NCI-H2196 treated with DMSO at 0.1 percent for 48 hours (cell line): ENCODE results near the gene AP5Z1.
"Not testable (repeated sequence)": the region's sequence is repeated elsewhere in the genome, so short reads cannot be mapped to it uniquely, and the experiment has no call there.

Source experiments
- DNase-seq: peaks from one replicate; lab custom pipeline; 2025; ENCODE audit not compliant: unreplicated experiment; lab: John Stamatoyannopoulos, UW

The AP5Z1 gene

DNA sequence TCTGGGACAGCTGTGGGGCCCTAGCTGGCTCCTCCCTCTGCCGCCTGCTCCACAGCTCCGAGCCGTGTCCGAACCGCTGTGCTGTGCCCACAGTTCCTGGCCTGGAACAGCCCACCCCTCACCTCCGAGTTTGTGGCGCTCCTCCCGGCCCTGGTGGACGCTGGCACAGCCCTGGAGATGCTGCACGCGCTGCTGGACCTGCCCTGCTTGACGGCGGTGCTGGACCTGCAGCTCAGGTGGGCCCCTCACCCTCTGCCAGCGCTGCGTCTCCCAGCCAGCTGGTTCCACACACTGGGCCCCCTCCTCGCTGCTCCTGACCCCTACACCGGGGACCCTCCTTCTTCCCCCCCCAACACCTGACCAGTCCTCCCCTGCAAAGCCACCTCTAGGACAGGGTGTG lies 12.1 kb downstream of the AP5Z1 start:
- DNase-seq: no peak

DNA sequence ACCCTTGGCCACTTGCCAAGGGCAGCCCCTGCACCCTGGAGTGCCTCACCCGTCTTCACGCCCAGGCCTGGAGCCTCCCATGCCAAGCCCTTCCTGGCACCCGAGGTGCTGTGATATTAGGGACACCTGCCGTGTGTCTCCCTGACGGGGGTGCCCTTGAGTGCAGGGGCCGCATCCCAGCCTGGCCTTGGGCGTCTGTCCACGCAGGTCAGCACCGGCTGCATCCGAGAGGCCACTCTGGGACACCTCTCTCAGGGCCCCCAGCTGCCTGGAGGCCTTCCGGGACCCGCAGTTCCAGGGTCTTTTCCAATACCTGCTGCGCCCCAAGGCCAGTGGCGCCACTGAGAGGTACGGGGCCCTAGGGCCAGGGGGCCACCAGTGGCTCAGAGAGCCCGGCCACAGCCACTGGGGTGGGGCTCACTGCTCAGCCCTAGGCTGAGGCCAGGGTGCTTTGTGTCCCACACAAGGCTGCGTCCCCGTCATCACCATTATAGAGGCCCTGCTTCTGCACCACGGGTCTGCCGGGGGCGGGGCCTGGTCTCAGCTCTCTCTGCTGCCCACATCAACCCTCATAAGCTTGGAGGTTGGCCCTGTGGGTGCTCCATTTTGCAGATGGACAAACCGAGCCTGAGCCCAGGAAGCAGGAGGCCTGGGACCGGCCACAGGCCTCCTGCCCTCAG lies 12.7 kb downstream of the AP5Z1 start:
- no peak for DNase-seq

DNA sequence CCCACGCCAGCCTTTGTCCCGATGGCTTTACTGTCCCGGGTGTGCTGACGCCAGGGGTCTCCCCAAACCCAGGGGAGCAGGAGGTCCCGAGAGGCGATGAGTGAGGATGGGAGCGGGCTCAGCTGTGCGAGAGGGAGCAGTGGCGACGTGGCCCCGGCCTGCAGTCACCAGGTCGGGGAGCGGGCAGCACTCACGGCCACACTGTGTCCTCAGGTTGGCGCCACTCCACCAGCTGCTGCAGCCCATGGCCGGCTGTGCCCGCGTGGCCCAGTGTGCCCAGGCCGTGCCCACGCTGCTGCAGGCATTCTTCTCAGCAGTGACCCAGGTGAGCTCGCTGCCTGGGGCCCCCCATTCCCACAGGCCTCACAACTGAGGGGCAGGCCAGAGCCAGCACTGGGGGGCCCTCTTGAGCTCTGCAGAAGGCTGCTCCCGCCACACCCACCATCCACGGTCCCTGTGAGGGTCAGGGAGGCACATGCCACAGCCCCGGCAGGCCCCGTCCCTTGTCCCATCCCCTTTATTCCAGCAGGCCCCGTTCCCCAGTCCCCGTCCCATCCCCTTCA lies 13.3 kb downstream of the AP5Z1 start:
- DNase-seq: no peak

DNA sequence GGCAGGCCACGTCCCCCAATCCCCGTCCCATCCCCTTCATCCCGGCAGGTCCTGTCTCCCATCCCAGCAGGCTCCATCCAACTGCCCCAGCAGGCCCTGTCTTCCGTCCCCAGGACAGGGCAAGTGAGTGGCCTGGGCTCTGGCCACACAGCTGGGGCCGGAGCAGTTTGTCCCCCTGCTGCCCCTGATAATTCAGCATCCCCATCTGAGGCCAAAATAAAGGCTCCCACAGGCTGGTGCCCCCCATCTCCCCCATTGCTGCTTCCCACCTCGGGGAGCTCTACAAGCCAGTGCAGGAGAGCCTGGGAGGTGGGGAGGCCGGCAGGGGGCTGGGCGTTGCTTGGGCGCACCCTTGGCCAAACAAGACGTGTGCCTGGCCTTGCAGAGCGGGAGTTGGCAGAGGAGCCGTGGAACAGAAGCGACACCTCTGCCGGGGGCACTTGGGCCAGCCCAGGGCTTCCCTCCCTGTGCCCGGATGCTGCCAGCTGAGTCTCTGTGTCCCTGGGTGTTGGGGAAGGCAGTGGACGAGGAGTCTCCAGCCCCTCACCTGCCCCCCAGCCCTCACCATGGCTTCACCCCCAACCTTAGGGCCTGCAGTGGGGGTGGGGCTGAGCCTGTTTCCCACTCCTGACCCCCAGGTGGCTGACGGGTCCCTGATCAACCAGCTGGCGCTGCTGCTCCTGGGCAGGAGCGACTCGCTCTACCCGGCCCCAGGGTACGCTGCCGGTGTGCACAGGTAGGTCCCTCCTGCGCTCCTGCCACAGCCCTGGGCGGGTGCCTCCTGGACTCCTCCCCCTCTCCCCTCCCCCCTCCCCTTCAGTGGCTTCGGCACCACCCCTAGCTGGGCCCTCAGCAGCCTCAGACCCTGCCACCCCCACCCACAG lies 14.0 kb downstream of the AP5Z1 start:
- no peak for DNase-seq

DNA sequence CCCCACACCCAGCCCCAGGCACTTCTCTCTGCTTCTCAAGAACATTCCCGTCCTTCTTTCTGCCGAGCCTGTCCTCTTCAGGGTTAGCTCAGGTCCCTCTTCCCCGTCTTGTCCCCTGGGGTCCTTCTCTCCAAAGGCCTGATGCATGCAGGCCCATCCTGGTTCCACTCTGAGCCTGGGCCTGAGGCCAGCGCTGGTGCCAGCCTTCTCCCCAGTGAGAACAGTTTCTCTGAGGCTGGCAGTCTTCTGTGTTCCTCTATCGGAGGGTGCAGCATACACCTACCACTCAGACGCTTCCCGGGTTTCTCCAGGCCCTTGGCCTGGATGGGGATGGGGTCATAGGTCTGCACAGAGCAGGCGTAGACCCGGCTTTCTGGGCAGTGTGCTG lies 14.6 kb downstream of the AP5Z1 start:
- no peak for DNase-seq

DNA sequence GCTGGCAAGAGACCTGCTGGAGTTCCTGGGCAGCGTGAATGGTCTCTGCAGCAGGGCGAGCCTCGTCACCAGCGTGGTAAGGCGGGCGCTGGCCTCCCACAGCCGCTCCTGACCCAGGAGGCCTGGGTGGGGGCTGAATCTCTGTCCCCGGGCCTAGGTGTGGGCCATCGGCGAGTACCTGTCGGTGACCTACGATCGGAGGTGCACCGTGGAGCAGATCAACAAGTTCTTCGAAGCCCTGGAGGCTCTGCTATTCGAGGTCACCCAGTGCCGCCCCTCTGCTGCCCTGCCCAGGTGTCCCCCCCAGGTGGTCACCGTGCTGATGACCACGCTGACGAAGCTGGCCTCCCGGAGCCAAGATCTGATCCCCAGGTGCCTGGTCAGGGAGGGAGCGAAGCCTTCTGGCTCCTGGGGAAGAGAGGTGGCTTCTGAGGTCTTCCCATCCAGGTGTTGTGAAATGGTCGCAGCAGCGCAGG lies 15.1 kb downstream of the AP5Z1 start:
- DNase-seq: no peak

DNA sequence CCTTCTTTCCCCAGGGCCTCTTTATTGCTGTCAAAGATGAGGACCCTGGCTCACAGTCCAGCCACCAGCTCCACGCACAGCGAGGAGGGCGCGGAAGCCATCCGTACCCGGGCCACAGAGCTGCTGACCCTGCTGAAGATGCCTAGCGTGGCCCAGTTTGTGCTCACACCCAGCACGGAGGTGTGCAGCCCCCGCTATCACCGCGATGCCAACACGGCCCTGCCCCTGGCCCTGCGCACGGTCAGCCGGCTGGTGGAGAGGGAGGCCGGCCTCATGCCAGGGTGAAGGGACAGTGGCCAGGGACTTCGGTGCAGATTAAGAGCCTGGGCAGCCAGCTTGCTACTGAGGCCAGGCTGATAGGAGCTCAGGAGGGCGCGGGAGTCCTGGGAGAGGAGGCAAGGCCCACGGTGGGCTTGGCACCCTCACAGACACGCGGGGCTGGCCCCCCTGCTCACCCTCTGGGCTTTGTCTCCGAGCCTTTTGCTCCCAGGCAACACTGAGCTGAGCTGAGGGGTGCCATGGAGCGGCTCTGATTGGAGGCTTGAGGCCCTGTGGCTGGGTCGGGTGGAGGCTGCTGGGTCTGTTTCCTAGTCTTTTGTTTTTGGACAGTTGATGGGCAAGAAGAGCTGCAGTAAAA lies 15.8 kb downstream of the AP5Z1 start:
- no peak for DNase-seq

DNA sequence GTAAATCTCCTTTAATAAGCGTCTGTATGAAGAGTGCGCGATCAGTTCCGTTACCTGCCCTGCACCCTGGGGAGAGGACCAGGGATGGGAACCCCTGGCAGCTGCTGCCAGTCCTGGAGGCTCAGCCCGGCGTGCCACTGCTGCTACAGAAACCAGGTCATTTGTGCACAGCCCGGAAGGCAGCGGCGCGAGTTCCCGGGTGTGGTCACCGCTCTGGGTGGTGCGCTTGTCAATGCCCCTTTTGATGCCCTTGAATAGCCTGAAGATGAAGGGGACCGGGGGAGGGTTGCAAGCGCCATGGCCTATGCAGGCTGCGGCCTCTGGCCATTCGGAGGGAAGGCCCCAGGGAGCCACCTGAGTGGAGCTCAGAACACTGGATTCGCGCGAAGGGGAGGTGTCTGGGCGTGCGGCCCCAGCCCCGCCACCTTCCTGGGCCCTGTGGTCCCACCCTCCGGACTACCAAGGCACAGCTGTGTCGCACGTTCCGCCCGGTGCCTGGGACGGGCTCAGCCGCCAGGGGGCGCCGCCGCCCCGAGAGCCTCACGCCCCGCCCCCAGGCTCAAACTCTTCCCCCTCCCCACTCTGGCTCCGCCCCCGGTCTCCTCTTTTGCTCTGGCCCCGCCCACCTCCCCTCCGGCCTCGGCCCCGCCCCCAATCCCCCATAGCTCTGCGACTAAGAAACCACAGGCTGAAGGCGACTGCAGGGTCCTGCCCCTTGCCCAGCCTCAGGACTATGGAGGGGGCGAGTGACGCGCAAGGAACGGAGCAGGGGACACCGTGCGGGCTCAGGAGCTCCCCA lies 16.5 kb downstream of the AP5Z1 start:
- DNase-seq: no peak

DNA sequence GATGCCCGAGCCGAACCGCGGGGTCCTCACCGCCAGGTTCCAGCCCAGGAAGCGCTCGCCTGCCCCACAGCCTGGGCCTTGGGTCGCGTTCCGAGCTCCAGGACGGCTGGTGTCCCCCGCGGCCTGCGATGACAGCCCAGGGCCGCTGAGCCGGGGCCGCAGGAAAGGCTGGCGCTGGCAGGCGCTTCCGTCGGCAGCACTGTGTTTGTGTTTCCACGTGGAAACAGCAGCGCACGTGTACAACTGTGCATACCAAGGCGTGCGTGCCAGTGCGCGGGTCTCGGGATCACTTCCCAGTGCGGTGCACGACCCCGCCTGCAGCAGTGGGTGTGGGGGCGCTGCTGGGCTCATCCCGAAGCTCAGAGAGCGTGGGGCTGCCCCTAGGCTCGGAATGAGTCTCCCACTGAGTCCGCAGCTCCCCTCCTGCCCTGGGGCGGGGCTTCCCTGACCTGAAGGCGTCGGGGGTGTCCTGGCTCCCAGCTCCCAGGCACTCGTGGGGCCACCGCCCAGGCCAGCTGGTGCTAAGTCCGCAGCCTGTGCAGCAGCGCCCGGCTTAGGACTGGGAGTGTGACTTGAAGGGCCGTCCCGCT lies 17.2 kb downstream of the AP5Z1 start:
- DNase-seq: no peak

DNA sequence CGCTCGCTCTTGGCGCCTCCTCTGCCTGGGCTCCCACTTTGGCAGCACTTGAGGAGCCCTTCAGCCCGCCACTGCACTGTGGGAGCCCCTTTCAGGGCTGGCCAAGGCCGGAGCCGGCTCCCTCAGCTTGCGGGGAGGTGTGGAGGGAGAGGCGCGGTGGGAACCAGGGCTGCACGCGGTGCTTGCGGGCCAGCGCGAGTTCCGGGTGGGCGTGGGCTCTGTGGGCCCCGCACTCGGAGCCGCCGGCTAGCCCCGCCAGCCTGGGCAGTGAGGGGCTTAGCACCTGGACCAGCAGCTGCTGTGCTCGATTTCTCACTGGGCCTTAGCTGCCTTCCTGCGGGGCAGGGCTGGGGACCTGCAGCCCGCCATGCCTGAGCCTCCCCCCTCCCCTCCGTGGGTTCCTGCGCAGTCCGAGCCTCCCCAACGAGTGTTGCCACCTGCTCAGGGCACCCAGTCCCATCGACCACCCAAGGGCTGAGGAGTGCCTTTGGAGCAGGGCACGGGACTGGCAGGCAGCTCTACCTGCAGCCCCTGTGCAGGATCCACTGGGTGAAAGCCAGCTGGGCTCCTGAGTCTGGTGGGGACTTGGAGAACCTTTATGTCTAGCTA lies 18.1 kb downstream of the AP5Z1 start:
- not testable (repeated sequence) for DNase-seq

DNA sequence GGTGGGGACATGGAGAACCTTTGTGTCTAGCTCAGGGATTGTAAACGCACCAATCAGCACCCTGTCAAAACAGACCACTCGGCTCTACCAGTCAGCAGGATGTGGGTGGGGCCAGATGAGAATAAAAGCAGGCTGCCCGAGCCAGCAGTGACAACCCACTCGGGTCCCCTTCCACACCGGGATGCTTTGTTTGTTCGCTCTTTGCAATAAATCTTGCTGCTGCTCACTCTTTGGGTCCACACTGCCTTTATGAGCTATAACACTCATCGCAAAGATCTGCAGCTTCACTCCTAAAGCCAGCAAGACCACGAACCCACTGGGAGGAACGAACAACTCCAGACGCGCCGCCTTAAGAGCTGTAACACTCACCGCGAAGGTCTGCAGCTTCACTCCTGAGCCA lies 18.7 kb downstream of the AP5Z1 start:
- DNase-seq: not testable (repeated sequence)

DNA sequence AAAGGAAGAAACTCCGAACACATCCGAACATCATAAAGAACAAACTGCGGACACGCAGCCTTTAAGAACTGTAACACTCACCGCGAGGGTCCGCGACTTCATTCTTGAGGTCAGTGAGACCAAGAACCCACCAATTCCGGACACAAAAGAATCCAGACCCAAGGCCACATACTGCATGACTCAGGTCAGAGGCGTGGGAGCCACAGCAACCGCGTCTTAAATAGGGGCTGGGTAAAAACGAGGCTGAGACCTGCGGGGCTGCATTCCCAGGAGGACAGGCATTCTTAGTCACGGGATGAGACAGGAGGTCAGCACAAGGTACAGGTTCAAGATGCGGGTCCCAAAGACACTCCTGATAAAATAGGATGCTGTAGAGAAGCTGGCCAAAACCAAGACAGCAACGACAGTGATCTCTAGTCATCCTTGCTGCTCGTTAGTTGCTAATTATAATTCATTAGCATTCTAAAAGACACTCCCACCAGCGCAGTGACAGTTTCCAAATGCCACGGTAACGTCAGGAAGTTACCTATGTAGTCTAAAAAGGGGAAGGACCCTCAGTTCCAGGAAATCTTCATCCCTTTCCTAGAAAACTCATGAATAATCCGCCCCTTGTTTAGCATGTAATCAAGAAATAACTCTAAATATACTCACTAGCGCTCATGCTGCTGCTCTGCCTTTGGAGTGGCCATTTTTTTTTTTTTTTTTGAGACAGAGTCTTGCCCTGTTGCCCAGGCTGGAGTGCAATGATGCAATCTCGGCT lies 19.3 kb downstream of the AP5Z1 start:
- no peak for DNase-seq

DNA sequence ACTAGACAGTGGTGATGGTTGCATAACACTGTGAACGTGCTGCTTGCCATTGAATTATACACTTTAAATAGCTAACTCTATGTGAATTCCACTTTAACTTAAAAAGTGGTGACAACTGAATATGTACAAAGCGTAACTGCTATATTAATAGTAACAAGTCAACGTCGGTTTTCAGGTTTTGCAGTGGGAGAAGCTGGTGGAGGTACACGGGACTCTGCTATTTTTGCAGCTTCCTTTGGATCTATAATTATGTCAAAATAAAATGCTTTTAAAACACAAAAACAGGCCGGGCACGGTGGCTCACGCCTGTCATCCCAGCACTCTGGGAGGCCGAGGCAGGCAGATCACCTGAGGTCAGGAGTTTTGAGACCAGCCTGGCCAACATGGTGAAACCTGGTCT lies 21.0 kb downstream of the AP5Z1 start:
- no peak for DNase-seq

DNA sequence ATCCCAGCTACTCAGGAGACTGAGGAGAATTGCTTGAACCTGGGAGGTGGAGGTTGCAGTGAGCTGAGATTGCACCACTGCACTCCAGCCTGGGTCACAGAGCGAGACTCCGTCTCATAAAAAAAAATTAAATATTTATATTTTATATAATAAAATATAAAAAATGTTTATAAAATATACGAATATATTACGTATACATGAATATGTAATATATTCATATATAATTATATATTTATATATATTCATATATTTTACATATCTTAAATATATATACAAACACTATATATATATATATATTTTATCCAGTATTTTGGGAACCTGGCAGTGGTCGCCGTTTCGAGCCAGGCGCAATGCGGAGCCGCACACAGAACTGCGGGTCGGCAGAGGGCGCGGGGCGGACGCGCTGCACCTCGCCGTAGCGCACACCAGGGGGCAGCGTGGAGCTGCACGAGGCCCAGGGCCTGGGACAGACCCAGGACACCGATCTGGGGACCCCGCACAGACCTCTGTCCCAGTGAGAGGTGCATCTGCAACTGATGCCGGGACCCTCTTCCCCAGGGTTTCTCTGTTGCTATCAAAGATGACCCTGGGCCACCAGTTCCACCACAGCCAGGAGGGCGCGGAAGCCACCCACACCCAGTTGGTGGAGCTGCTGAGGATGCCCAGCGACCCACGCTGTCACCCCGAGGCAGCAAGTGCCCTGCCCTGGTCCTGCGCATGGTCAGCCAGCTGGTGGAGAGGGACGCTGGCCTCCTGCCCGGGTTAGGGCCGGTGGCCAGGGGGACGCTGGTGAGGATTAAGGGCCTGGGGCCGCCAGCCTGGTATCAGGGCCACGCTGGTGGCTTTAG lies 22.7 kb downstream of the AP5Z1 start:
- no peak for DNase-seq

DNA sequence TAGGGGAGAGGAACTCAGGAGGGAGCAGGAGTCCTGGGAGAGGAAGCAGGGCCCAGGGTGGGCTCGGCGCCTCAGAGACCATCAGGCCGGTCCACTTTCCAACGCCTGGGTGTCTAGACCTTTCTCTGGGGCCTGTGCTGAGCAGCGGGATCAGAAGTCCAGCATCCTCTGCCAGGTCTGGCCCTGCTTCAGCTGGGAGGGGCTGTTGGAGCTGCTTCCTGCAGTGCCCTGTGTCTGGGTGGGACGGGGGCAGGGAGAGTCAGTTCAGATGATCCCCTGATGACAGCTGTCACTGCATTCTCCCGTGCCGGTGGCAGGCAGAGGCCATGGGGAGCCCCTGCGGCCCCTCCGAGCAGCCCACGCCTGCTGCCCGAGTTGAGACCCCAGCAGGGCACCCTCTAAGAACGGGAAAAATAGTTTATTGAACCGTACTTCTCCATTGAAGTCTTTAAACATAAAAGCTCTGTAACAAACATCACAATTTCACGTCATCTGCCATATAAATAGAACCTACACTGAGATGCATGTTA lies 23.3 kb downstream of the AP5Z1 start:
- DNase-seq: no peak

DNA sequence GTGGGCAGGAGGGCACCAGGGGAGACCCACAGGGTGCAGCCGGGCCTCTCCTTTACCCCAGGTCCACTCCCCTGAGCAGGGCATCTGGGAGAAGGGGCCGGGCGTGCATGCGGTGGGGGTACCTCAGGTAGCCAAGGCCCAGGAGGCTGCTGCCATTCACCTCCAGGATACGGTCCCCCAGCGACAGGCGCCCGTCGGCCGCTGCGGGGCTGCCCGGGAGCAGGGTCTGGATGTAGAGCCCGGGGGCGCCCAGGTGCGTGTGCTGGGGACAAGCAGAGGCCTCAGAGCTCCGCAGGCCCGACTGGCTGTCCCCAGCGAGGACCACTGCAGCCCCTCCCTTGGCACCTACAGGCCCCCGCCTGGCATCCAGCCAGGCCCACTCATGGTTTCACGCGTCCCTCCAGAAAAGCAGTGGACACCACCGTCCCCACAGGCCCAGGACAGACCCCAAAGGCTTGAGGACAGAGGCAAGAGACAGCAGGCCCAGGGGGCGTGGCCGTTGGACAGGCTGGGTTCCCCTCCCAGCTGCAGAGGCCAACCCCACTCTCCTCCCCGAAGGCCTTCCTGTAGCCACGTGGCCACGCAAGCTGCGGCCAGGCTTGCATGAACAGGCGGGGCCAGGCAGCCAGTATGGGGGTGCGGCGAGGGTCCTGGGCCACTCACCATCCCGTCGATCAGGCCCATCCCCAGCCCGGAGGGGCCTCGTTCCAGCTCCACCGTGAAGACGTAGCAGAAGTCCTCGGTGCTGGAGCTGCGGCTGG lies 24.3 kb downstream of the AP5Z1 start:
- no peak for DNase-seq

DNA sequence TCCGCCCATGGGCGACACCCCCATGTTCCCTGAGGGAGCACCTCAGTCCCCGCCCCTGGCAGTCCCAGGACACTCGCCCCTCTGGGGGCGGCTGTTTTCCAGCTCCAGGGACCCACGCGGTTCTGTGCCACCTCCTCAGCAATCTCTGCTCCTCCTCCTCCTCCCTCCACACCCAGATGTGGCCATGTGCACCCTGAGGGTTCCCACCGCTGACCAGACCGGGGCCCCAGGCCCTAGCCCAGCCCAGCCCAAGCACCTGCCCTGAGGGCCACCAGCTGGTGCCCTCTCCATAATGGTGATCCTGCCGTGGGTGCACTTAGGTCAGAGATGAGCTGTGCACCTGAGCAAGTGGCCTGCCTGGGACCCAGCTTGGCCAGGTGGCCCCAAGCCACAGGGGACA lies 25.1 kb downstream of the AP5Z1 start:
- no peak for DNase-seq
